Caco-2 (cell line): Measurements from ENCODE around the gene MEPE. TPM values are rescaled to one million over a fixed set of nuclear protein-coding genes. Genes with fewer than 3 reads are reported as not detected.

Experiments
- BruUV-seq: library from RNA; stranded (reverse); fragments of 400-500 nt; replicated peaks from 2 replicates; lab custom pipeline; 2021; lab: Mats Ljungman, UMichigan
- CTCF ChIA-PET: fragments of 300-600 bp; sonication (Branson Sonifier 250); formaldehyde crosslinking; loops from one replicate; lab custom pipeline; 2022; ENCODE audit warnings: antibody characterized with exemption; lab: Charles Lee
- POLR2A ChIA-PET: fragments of 300-600 bp; sonication (Branson Sonifier 250); formaldehyde crosslinking; loops from one replicate; lab custom pipeline; 2022; ENCODE audit warnings: antibody characterized with exemption; lab: Charles Lee
- DNase-seq, 2 experiments: peaks; one replicate each; pipeline versions ENCODE4 v3.0.0 to v3.0.0-alpha.2; 2020 to 2022
- H3K27me3 ChIP-seq: replicated peaks from 2 replicates; pipeline ENCODE4 v1.6.0; 2011; ENCODE audit warnings: low read length; ENCODE audit not compliant: control insufficient read depth, insufficient read depth
- H3K36me3 ChIP-seq: 2 replicates; pipeline ENCODE4 v1.5.1; 2011; ENCODE audit warnings: low read length; ENCODE audit not compliant: control insufficient read depth, insufficient read depth
- H3K4me1 ChIP-seq: fragments of 250-450 bp; sonication (Bioruptor Pico); 2 replicates; pipeline ENCODE4 v1.5.1; 2020; ENCODE audit warnings: mild to moderate bottlenecking
- H3K4me3 ChIP-seq: 2 replicates; pipeline ENCODE4 v1.5.1; 2011; ENCODE audit warnings: low read depth, mild to moderate bottlenecking, control low read depth, low read length
- H3K9me3 ChIP-seq: fragments of 250-450 bp; sonication (Bioruptor Pico); 2 replicates; pipeline ENCODE4 v1.5.1; 2020; ENCODE audit warnings: mild to moderate bottlenecking, moderate library complexity
- H3K27ac Mint-ChIP-seq: one replicate; pipeline ENCODE4 v1.8.0; 2022; ENCODE audit warnings: mixed read lengths; ENCODE audit not compliant: unreplicated experiment
- H3K27me3 Mint-ChIP-seq: one replicate; pipeline ENCODE4 v1.8.0; 2022; ENCODE audit warnings: mixed read lengths; ENCODE audit not compliant: insufficient read depth, unreplicated experiment
- H3K36me3 Mint-ChIP-seq: one replicate; pipeline ENCODE4 v1.8.0; 2022; ENCODE audit warnings: mild to moderate bottlenecking, mixed read lengths; ENCODE audit not compliant: insufficient read depth, unreplicated experiment
- H3K4me1 Mint-ChIP-seq: one replicate; pipeline ENCODE4 v1.8.0; 2022; ENCODE audit warnings: low read depth, mixed read lengths; ENCODE audit not compliant: unreplicated experiment
- H3K4me3 Mint-ChIP-seq: one replicate; pipeline ENCODE4 v1.8.0; 2022; ENCODE audit warnings: mild to moderate bottlenecking, moderate library complexity, mixed read lengths; ENCODE audit not compliant: unreplicated experiment
- H3K9me3 Mint-ChIP-seq: one replicate; pipeline ENCODE4 v1.8.0; 2022; ENCODE audit warnings: mixed read lengths; ENCODE audit not compliant: unreplicated experiment
- intact Hi-C: fragments of 100-400 bp; cut with micrococcal nuclease; formaldehyde crosslinking; loops from one replicate; pipeline ENCODE4 v1.10.0; 2022; ENCODE audit not compliant: unreplicated experiment
- total RNA-seq: library from RNA; stranded (reverse); gene quantifications from 2 replicates; pipeline ENCODE4 v1.2.3, GENCODE V29; 2022
- TF ChIP-seq, protein P1 (sequence below), 2 experiments: fragments of 200-600 bp in 1 of 2; IDR thresholded peaks; 1 replicate in 1 of 2; 2 replicates in 1 of 2; pipeline versions ENCODE4 v1.5.1 to v1.8.0; 2011 to 2022; ENCODE audit warnings: antibody characterized with exemption in 1 of 2, control low read depth in 1 of 2, inconsistent platforms in 1 of 2, low read depth in 1 of 2, low read length in 1 of 2, mild to moderate bottlenecking in 1 of 2, moderate library complexity in 1 of 2; ENCODE audit not compliant: insufficient read depth in 1 of 2, severe bottlenecking in 1 of 2, unreplicated experiment in 1 of 2

The MEPE gene
- total RNA-seq, 1 experiment from 2014 or later: not detected

DNA sequence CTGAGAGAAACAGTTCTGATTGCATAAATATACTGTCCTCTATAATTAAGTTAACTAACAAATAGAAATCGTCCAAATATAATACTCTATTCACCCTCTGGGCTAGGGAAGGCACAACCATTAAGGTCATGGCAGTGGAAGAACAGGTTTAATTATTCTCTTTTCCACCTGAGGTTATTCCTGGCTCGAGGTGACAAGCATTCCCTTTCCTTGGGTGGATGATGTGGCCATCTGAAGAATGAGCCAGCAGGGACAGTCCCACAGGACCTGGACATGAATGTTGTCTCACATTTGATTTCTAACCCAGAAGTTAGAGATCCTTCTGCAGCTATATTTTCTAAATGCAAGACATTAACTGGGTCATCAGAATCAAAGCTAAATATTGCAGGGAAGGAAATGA is 27.9 kb upstream of the MEPE start:
- H3K36me3 ChIP-seq: no peaks in the 10 kb centered on the region
- H3K4me1 ChIP-seq: no peaks in the 10 kb centered on the region
- H3K4me3 ChIP-seq: no peak overlapping the region
- POLR2A ChIA-PET: no interaction called here
- peaks cover 3% of the 10 kb centered on the region for H3K27me3 Mint-ChIP-seq
- H3K36me3 Mint-ChIP-seq: no peaks in the 10 kb centered on the region
- H3K27ac Mint-ChIP-seq: no peak overlapping the region
- CTCF ChIA-PET: no interaction called here
- no peaks in the 10 kb centered on the region for H3K9me3 ChIP-seq
- H3K27me3 ChIP-seq: no peaks in the 10 kb centered on the region
- TF ChIP-seq, protein P1, sequence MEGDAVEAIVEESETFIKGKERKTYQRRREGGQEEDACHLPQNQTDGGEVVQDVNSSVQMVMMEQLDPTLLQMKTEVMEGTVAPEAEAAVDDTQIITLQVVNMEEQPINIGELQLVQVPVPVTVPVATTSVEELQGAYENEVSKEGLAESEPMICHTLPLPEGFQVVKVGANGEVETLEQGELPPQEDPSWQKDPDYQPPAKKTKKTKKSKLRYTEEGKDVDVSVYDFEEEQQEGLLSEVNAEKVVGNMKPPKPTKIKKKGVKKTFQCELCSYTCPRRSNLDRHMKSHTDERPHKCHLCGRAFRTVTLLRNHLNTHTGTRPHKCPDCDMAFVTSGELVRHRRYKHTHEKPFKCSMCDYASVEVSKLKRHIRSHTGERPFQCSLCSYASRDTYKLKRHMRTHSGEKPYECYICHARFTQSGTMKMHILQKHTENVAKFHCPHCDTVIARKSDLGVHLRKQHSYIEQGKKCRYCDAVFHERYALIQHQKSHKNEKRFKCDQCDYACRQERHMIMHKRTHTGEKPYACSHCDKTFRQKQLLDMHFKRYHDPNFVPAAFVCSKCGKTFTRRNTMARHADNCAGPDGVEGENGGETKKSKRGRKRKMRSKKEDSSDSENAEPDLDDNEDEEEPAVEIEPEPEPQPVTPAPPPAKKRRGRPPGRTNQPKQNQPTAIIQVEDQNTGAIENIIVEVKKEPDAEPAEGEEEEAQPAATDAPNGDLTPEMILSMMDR (IDR thresholded peaks at IDR 0.05; ENCODE audit: insufficient read depth in 1 of 2, low read depth in 1 of 2, low read length in 1 of 2, severe bottlenecking in 1 of 2, unreplicated experiment in 1 of 2): no peak
- intact Hi-C loops: no loop called here
- H3K4me3 Mint-ChIP-seq: no peak overlapping the region
- DNase-seq: no peak
- H3K9me3 Mint-ChIP-seq: no peaks in the 10 kb centered on the region
- no peaks in the 10 kb centered on the region for H3K4me1 Mint-ChIP-seq
- BruUV-seq: no TSS peak

- H3K4me1 ChIP-seq: no peaks in the 10 kb centered on the region
- Mint-ChIP-seq H3K4me3 (no peak overlapping the region), H3K4me1 (no peaks in the 10 kb centered on the region), H3K27ac (no peak overlapping the region), H3K36me3 (no peaks in the 10 kb centered on the region), H3K9me3 (peaks cover 3% of the 10 kb centered on the region), H3K27me3 (peaks cover 3% of the 10 kb centered on the region)
- no peaks in the 10 kb centered on the region for H3K27me3 ChIP-seq
- no TSS peak for BruUV-seq
- no peaks in the 10 kb centered on the region for H3K9me3 ChIP-seq
- ChIA-PET CTCF (no interaction called here), POLR2A (no interaction called here)
- intact Hi-C loops: no loop called here
- no peaks in the 10 kb centered on the region for H3K36me3 ChIP-seq
- no peak overlapping the region for H3K4me3 ChIP-seq
- DNase-seq: no peak
- TF ChIP-seq, protein P1 (IDR thresholded peaks at IDR 0.05; ENCODE audit: insufficient read depth in 1 of 2, low read depth in 1 of 2, low read length in 1 of 2, severe bottlenecking in 1 of 2, unreplicated experiment in 1 of 2): no peak
Observed at GRCh38 chr4:87805971-87806370, 26.8 kb upstream of the MEPE start.

DNA sequence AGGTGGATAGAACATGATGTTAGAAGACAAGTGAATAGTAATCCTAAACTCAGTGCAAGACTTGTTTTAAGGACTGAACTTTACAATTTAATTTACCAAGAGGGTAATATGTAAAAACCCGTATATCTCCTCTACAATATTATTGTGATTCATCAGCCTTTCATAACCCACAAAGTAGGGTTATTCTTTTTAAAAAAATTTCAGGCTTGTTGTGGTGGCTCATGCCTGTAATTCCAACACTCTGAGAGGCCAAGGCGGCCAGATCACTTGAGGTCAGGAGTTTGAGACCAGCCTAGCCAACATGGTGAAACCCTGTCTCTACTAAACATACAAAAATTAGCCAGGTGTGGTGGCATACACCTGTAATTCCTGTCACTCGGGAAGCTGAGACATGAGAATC is 26.2 kb upstream of the MEPE start:
- no peak overlapping the region for H3K4me3 Mint-ChIP-seq
- CTCF ChIA-PET: no interaction called here
- no peaks in the 10 kb centered on the region for H3K4me1 Mint-ChIP-seq
- peaks cover 8% of the 10 kb centered on the region for H3K9me3 Mint-ChIP-seq
- H3K36me3 Mint-ChIP-seq: no peaks in the 10 kb centered on the region
- no TSS peak for BruUV-seq
- peaks cover 7% of the 10 kb centered on the region for H3K27me3 Mint-ChIP-seq
- Histone ChIP-seq H3K27me3 (no peaks in the 10 kb centered on the region), H3K4me3 (no peak overlapping the region), H3K9me3 (no peaks in the 10 kb centered on the region), H3K36me3 (no peaks in the 10 kb centered on the region), H3K4me1 (no peaks in the 10 kb centered on the region)
- TF ChIP-seq, protein P1 (IDR thresholded peaks at IDR 0.05; ENCODE audit: insufficient read depth in 1 of 2, low read depth in 1 of 2, low read length in 1 of 2, severe bottlenecking in 1 of 2, unreplicated experiment in 1 of 2): no peak
- no peak for DNase-seq
- POLR2A ChIA-PET: no interaction called here
- intact Hi-C loops: no loop called here
- H3K27ac Mint-ChIP-seq: no peak overlapping the region
